Neural cell (in vitro differentiated cells): Measurements from ENCODE around the gene SMAD9. TPM values are rescaled to one million over a fixed set of nuclear protein-coding genes. Genes with fewer than 3 reads are reported as not detected.

Experiments used
- H2AFZ ChIP-seq: fragments of 200-600, 300-800 bp; sonication (generic), shearing (Covaris generic); 2 replicates; pipeline ENCODE4 v1.6.0; 2014; ENCODE audit warnings: low read depth, mild to moderate bottlenecking, antibody characterized with exemption, low read length, moderate library complexity
- H3F3A ChIP-seq: fragments of 200-600 bp; shearing (Covaris generic); 2 replicates; pipeline ENCODE4 v1.6.1; 2016; ENCODE audit warnings: mild to moderate bottlenecking, moderate library complexity, mixed read lengths, antibody characterized with exemption, low read length; ENCODE audit not compliant: insufficient read depth, poor library complexity, severe bottlenecking
- H3K27ac ChIP-seq: fragments of 200-600, 300-800 bp; sonication (generic), shearing (Covaris generic); 2 replicates; pipeline ENCODE4 v1.5.1; 2014; ENCODE audit warnings: mild to moderate bottlenecking, low read length, moderate library complexity
- H3K27me3 ChIP-seq: fragments of 300-800, 200-600 bp; sonication (generic), shearing (Covaris generic); 2 replicates; pipeline ENCODE4 v1.6.0; 2014; ENCODE audit warnings: mild to moderate bottlenecking, low read depth, low read length, moderate library complexity; ENCODE audit not compliant: insufficient read depth
- H3K36me3 ChIP-seq: fragments of 300-800, 200-600 bp; sonication (generic), shearing (Covaris generic); 2 replicates; pipeline ENCODE4 v1.5.1; 2014; ENCODE audit warnings: mild to moderate bottlenecking, antibody characterized with exemption, low read length, moderate library complexity; ENCODE audit not compliant: insufficient read depth
- H3K4me2 ChIP-seq: fragments of 300-800, 200-600 bp; sonication (generic), shearing (Covaris generic); 2 replicates; pipeline ENCODE4 v1.6.0; 2014; ENCODE audit warnings: mild to moderate bottlenecking, low read length
- H3K4me3 ChIP-seq: fragments of 300-800, 200-600 bp; sonication (generic), shearing (Covaris generic); 2 replicates; pipeline ENCODE4 v1.5.1; 2014; ENCODE audit warnings: mild to moderate bottlenecking, low read length, moderate library complexity
- H3K79me2 ChIP-seq: fragments of 200-600 bp; shearing (Covaris generic); replicated peaks from 2 replicates; pipeline ENCODE4 v1.6.0; 2014; ENCODE audit warnings: mild to moderate bottlenecking, low read length, moderate library complexity; ENCODE audit not compliant: insufficient read depth
- H3K9ac ChIP-seq: fragments of 300-800, 200-600 bp; sonication (generic), shearing (Covaris generic); 2 replicates; pipeline ENCODE4 v1.6.1; 2016; ENCODE audit warnings: mild to moderate bottlenecking, low read length, mixed read lengths
- H3K9me2 ChIP-seq: fragments of 200-600 bp; shearing (Covaris generic); 2 replicates; pipeline ENCODE4 v1.6.1; 2016; ENCODE audit warnings: mild to moderate bottlenecking, low read length, mixed read lengths; ENCODE audit not compliant: insufficient read depth
- H3K9me3 ChIP-seq: fragments of 200-600, 300-800 bp; sonication (generic), shearing (Covaris generic); 2 replicates; pipeline ENCODE4 v1.6.1; 2016; ENCODE audit warnings: mild to moderate bottlenecking, mixed run types, low read length, moderate library complexity, mixed read lengths
- H4K20me1 ChIP-seq: fragments of 200-600 bp; shearing (Covaris generic); 2 replicates; pipeline ENCODE4 v1.6.1; 2016; ENCODE audit warnings: mild to moderate bottlenecking, mixed run types; ENCODE audit not compliant: insufficient read depth
- CTCF ChIP-seq: fragments of 450-650 bp; IDR thresholded peaks from 2 replicates; pipeline ENCODE4 v1.5.1; 2014; ENCODE audit warnings: antibody characterized with exemption, mild to moderate bottlenecking, moderate library complexity; ENCODE audit not compliant: poor library complexity, severe bottlenecking
- EP300 ChIP-seq: fragments of 450-650 bp; conservative IDR thresholded peaks from 2 replicates; pipeline ENCODE4 v1.6.1; 2014; ENCODE audit warnings: antibody characterized with exemption, mild to moderate bottlenecking, moderate library complexity; ENCODE audit not compliant: poor library complexity, severe bottlenecking
- EZH2 ChIP-seq: fragments of 200-600, 300-800 bp; shearing (Covaris generic), sonication (generic); IDR thresholded peaks from 2 replicates; pipeline ENCODE4 v1.6.1; 2014; ENCODE audit warnings: antibody characterized with exemption, low read length, borderline replicate concordance, mild to moderate bottlenecking; ENCODE audit not compliant: insufficient read depth, poor library complexity, severe bottlenecking
- MXI1 ChIP-seq: fragments of 450-650 bp; conservative IDR thresholded peaks from 2 replicates; pipeline ENCODE4 v1.6.1; 2014; ENCODE audit warnings: antibody characterized with exemption, mild to moderate bottlenecking; ENCODE audit not compliant: poor library complexity, severe bottlenecking
- POLR2AphosphoS5 ChIP-seq: IDR thresholded peaks from 2 replicates; pipeline ENCODE4 v1.6.1; 2012
- RAD21 ChIP-seq: fragments of 450-650 bp; conservative IDR thresholded peaks from 2 replicates; pipeline ENCODE4 v1.6.1; 2014; ENCODE audit warnings: antibody characterized with exemption, mild to moderate bottlenecking, moderate library complexity
- REST ChIP-seq: IDR thresholded peaks from 2 replicates; pipeline ENCODE4 v1.6.1; 2012; ENCODE audit warnings: borderline replicate concordance
- SMC3 ChIP-seq: fragments of 450-650 bp; conservative IDR thresholded peaks from 2 replicates; pipeline ENCODE4 v1.6.1; 2014; ENCODE audit warnings: antibody characterized with exemption, mild to moderate bottlenecking, moderate library complexity; ENCODE audit not compliant: poor library complexity
- TAF1 ChIP-seq: IDR thresholded peaks from 2 replicates; pipeline ENCODE4 v1.6.1; 2012; ENCODE audit warnings: low read depth
- polyA plus RNA-seq: library from polyadenylated mRNA; depleted of rRNA; stranded (reverse); fragments of >200 nt; gene quantifications from 2 replicates; pipeline ENCODE4 v1.2.3, GENCODE V29; 2014

The SMAD9 gene
- polyA plus RNA-seq, 1 donor from 2014 or later, result 2.5 TPM

GRCh38 chr13:36919171-36919832 is 736 bp downstream of the SMAD9 start:
- Histone ChIP-seq H3K4me2 (peak overlapping the region; percentile 93), H3K9me3 (no peaks in the 10 kb centered on the region), H3K36me3 (no peaks in the 10 kb centered on the region), H3K9ac (peak overlapping the region; percentile 38), H4K20me1 (no peaks in the 10 kb centered on the region), H3K79me2 (no peaks in the 10 kb centered on the region), H3K4me3 (peak overlapping the region; percentile 71), H3F3A (peaks cover 5% of the 10 kb centered on the region), H2AFZ (no peak overlapping the region), H3K9me2 (no peaks in the 10 kb centered on the region), H3K27ac (no peak overlapping the region), H3K27me3 (peaks cover 12% of the 10 kb centered on the region)
- no peak for TF ChIP-seq POLR2AphosphoS5
- no peak for TF ChIP-seq CTCF
- TF ChIP-seq EP300, result no peak
- no peak for TF ChIP-seq SMC3
- no peak for TF ChIP-seq RAD21
- no peak for TF ChIP-seq EZH2
- no peak for TF ChIP-seq REST
- no peak for TF ChIP-seq MXI1
- TF ChIP-seq TAF1, result no peak

GRCh38 chr13:36918246-36919131 is 1.5 kb downstream of the SMAD9 start:
- TF ChIP-seq EZH2, result no peak
- no peak for TF ChIP-seq REST
- no peak for TF ChIP-seq EP300
- TF ChIP-seq RAD21, result no peak
- no peak for TF ChIP-seq TAF1
- no peak for TF ChIP-seq CTCF
- TF ChIP-seq POLR2AphosphoS5, result no peak
- TF ChIP-seq MXI1, result no peak
- TF ChIP-seq SMC3, result no peak
- Histone ChIP-seq H3K4me2 (peak overlapping the region; percentile 93), H3K27me3 (peaks cover 12% of the 10 kb centered on the region), H3K79me2 (no peaks in the 10 kb centered on the region), H4K20me1 (no peaks in the 10 kb centered on the region), H2AFZ (no peak overlapping the region), H3F3A (peaks cover 5% of the 10 kb centered on the region), H3K36me3 (no peaks in the 10 kb centered on the region), H3K27ac (no peak overlapping the region), H3K9me3 (no peaks in the 10 kb centered on the region), H3K4me3 (peak overlapping the region; percentile 71), H3K9me2 (no peaks in the 10 kb centered on the region), H3K9ac (peak overlapping the region; percentile 38)
